Stimulated activated CD4-positive, alpha-beta T cell treated with anti-CD3 and anti-CD28 coated beads, Interleukin-15, amount 100 ng/mL, for 1 hour (primary cell): Measurements from ENCODE around the gene PSME4.
"Not testable (repeated sequence)": the region's sequence is repeated elsewhere in the genome, so short reads cannot be mapped to it uniquely, and the experiment has no call there.

ENCODE experiments used
- DNase-seq, 2 donors: peaks; one replicate each; pipeline ENCODE4 v3.0.0-alpha.2; 2020; ENCODE audit warnings: low read depth in 1 of 2, low spot score in 1 of 2

The PSME4 gene

GRCh38 chr2:53964987-53965687, 5.7 kb downstream of the PSME4 start:
- DNase-seq, result no peak

- DNase-seq, result no peak
Observed at GRCh38 chr2:53964257-53964952, 6.4 kb downstream of the PSME4 start.

- DNase-seq, result not testable (repeated sequence)
Observed at GRCh38 chr2:53961478-53962216, 9.1 kb downstream of the PSME4 start.

GRCh38 chr2:53960476-53960875, 10.3 kb downstream of the PSME4 start:
- no peak for DNase-seq

- no peak for DNase-seq
Observed at GRCh38 chr2:53958443-53958842, 12.3 kb downstream of the PSME4 start.

GRCh38 chr2:53952519-53952918, 18.3 kb downstream of the PSME4 start:
- no peak for DNase-seq

- DNase-seq, result no peak
Observed at GRCh38 chr2:53949457-53949856, 21.3 kb downstream of the PSME4 start.

- no peak for DNase-seq
Observed at GRCh38 chr2:53945538-53945937, 25.3 kb downstream of the PSME4 start.

GRCh38 chr2:53944542-53944941, 26.3 kb downstream of the PSME4 start:
- no peak for DNase-seq

GRCh38 chr2:53942280-53942679, 28.5 kb downstream of the PSME4 start:
- no peak for DNase-seq

GRCh38 chr2:53941749-53942148, 29.0 kb downstream of the PSME4 start:
- no peak for DNase-seq

- no peak for DNase-seq
Observed at GRCh38 chr2:53939656-53940055, 31.1 kb downstream of the PSME4 start.

- no peak for DNase-seq
Observed at GRCh38 chr2:53938904-53939303, 31.9 kb downstream of the PSME4 start.

GRCh38 chr2:53933329-53933728, 37.5 kb downstream of the PSME4 start:
- no peak for DNase-seq

GRCh38 chr2:53926321-53926720, 44.5 kb downstream of the PSME4 start:
- not testable (repeated sequence) for DNase-seq

- no peak for DNase-seq
Observed at GRCh38 chr2:53913721-53914120, 57.1 kb downstream of the PSME4 start.

GRCh38 chr2:53911434-53912189, 59.2 kb downstream of the PSME4 start:
- no peak for DNase-seq

GRCh38 chr2:53907582-53907981, 63.2 kb downstream of the PSME4 start:
- no peak for DNase-seq

- no peak for DNase-seq
Observed at GRCh38 chr2:53905396-53905795, 65.4 kb downstream of the PSME4 start.

- DNase-seq, result no peak
Observed at GRCh38 chr2:53903011-53903410, 67.8 kb downstream of the PSME4 start.

- no peak for DNase-seq
Observed at GRCh38 chr2:53901192-53901591, 69.6 kb downstream of the PSME4 start.
